Kidney (tissue), 14 donors: Measurements from ENCODE around the gene TEX10. TPM values are rescaled to one million over a fixed set of nuclear protein-coding genes. Genes with fewer than 3 reads are reported as not detected.

Experiments used
- DNase-seq, 5 donors: peaks; one replicate each; pipeline ENCODE4 v3.0.0-alpha.2; 2013 to 2020
- FAIRE-seq: peaks from 2 replicates; lab custom pipeline; 2012; peaks lifted over from hg19 to GRCh38; lab: Jason Lieb, UNC
- H3K27ac ChIP-seq, 2 donors: one replicate each; pipeline ENCODE4 v1.7.0; 2013; ENCODE audit warnings: low read depth in 2 of 2, low read length in 2 of 2, inconsistent platforms in 1 of 2
- H3K27me3 ChIP-seq: one replicate; pipeline ENCODE4 v1.7.1; 2013; ENCODE audit warnings: low read length, inconsistent platforms; ENCODE audit not compliant: control insufficient read depth, insufficient read depth
- H3K36me3 ChIP-seq, 3 donors: one replicate each; pipeline versions ENCODE4 v1.7.0 to v1.7.1; 2013; ENCODE audit warnings: low read length in 3 of 3, control low read depth in 1 of 3, inconsistent platforms in 1 of 3; ENCODE audit not compliant: insufficient read depth in 3 of 3, control insufficient read depth in 2 of 3
- H3K4me1 ChIP-seq, 3 donors: one replicate each; pipeline versions ENCODE4 v1.7.0 to v1.7.1; 2013; ENCODE audit warnings: low read length in 3 of 3, inconsistent platforms in 1 of 3, low read depth in 1 of 3; ENCODE audit not compliant: control insufficient read depth in 2 of 3, insufficient read depth in 2 of 3
- H3K4me3 ChIP-seq, 3 donors: one replicate each; pipeline versions ENCODE4 v1.7.0 to v1.8.1; 2013; ENCODE audit warnings: low read length in 3 of 3, control low read depth in 1 of 3, inconsistent platforms in 1 of 3
- H3K9ac ChIP-seq, 3 donors: one replicate each; pipeline versions ENCODE4 v1.7.0 to v1.7.1; 2013; ENCODE audit warnings: low read length in 3 of 3, control low read depth in 1 of 3, inconsistent platforms in 1 of 3
- H3K9me3 ChIP-seq, 3 donors: one replicate each; pipeline versions ENCODE4 v1.7.0 to v1.7.1; 2013; ENCODE audit warnings: low read length in 3 of 3, control low read depth in 1 of 3, inconsistent platforms in 1 of 3; ENCODE audit not compliant: control insufficient read depth in 2 of 3, insufficient read depth in 1 of 3
- intact Hi-C: fragments of 100-400 bp; cut with DNase I; formaldehyde crosslinking; loops from one replicate; pipeline ENCODE4 v1.11.1; 2022
- polyA plus RNA-seq: library from polyadenylated mRNA; stranded (reverse); fragments of 350-450 nt; fragmentation: Illumina TruSeq; extraction: RNeasy Lipid Tissue Mini Kit (QIAGEN cat#74804); gene quantifications from one replicate; pipeline ENCODE4 v1.2.3, GENCODE V29; 2014; ENCODE audit warnings: low read depth, low replicate concordance; ENCODE audit not compliant: insufficient read depth
- total RNA-seq: library from RNA; stranded (reverse); fragmentation: NEBNext Ultra II Directional; extraction: Animal tissue kit (Norgen Biotek cat#: 25700); gene quantifications from one replicate; pipeline ENCODE4 v1.2.1, GENCODE V29; 2021
- TF ChIP-seq, protein P1 (sequence below): IDR thresholded peaks from 3 replicates; pipeline ENCODE4 v1.5.1; 2012; ENCODE audit warnings: mild to moderate bottlenecking, moderate library complexity, borderline replicate concordance; ENCODE audit not compliant: insufficient read depth; ENCODE audit errors: extremely low read depth
- donor health status: control.
- donor health status: control.
- donor health status: control.
- donor health status: control.
- donor health status: control.
- donor health status: DM: yes; HTN: yes; CAD: no.
- donor health status: Normal renal cell carcinoma (clear cell type).

Gene TEX10
- total and polyA plus RNA-seq, 2 donors from 2014 or later, result 6.8 to 12.1 TPM

DNA sequence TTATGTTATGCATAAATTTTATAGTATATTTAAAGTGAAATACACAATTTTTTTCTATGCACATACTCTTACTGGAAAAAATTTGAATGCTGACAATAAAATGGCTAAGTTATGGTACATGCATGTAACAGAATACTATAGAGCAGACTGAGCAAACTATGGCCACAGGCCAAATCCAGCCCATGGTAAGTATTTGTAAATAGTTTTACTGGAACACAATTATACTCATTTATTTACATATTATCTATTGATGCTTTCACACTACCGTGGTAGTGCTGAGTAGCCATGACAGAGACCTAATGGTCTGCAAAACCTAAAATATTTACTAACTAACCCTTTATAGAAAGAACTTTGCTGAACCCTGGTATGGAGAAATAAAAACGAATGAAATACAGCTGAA lies 45.7 kb downstream of the TEX10 start:
- H3K4me3 ChIP-seq, result no peak overlapping the region

DNA sequence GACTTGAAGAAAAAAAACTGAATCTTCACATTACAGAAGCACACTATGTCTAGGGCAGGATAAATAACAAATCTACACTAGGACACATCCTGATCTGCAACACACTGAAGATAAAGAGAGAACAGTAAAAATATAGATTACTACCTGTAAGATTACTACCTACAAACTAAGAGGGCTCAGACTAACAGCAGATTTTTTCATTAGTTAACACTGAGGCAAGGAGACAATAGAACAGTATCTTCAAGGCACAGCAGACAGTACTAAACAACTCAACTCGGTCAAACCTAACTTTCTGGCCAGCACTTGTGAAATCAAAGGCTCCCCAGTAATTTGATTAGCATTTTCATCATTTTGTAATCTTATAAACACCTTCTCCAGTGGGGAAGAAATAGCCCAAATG lies 46.5 kb downstream of the TEX10 start:
- Histone ChIP-seq H3K4me3 (no peak overlapping the region), H3K27ac (no peak overlapping the region), H3K27me3 (no peaks in the 10 kb centered on the region), H3K9ac (no peak overlapping the region), H3K4me1 (peaks cover 0 to 2% (median 0%) of the 10 kb centered on the region in 3 donors), H3K9me3 (peaks cover 0 to 1% (median 0%) of the 10 kb centered on the region in 3 donors), H3K36me3 (peaks cover 5 to 11% (median 9%) of the 10 kb centered on the region in 3 donors)
- TF ChIP-seq, protein P1, sequence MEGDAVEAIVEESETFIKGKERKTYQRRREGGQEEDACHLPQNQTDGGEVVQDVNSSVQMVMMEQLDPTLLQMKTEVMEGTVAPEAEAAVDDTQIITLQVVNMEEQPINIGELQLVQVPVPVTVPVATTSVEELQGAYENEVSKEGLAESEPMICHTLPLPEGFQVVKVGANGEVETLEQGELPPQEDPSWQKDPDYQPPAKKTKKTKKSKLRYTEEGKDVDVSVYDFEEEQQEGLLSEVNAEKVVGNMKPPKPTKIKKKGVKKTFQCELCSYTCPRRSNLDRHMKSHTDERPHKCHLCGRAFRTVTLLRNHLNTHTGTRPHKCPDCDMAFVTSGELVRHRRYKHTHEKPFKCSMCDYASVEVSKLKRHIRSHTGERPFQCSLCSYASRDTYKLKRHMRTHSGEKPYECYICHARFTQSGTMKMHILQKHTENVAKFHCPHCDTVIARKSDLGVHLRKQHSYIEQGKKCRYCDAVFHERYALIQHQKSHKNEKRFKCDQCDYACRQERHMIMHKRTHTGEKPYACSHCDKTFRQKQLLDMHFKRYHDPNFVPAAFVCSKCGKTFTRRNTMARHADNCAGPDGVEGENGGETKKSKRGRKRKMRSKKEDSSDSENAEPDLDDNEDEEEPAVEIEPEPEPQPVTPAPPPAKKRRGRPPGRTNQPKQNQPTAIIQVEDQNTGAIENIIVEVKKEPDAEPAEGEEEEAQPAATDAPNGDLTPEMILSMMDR, result no peak
- intact Hi-C loops, result no loop called here
- FAIRE-seq, result no peak
- DNase-seq, result no peak

More for the DNA sequence above, 45.7 kb downstream of the TEX10 start:
- Histone ChIP-seq H3K4me1 (peaks cover 0 to 2% (median 0%) of the 10 kb centered on the region in 3 donors), H3K9ac (no peak overlapping the region), H3K9me3 (peaks cover 0 to 1% (median 0%) of the 10 kb centered on the region in 3 donors), H3K27me3 (no peaks in the 10 kb centered on the region), H3K36me3 (peaks cover 1 to 9% (median 5%) of the 10 kb centered on the region in 3 donors), H3K27ac (no peak overlapping the region)
- TF ChIP-seq, protein P1, result no peak
- DNase-seq (no peak), FAIRE-seq (no peak)
- intact Hi-C loops, result no loop called here

DNA sequence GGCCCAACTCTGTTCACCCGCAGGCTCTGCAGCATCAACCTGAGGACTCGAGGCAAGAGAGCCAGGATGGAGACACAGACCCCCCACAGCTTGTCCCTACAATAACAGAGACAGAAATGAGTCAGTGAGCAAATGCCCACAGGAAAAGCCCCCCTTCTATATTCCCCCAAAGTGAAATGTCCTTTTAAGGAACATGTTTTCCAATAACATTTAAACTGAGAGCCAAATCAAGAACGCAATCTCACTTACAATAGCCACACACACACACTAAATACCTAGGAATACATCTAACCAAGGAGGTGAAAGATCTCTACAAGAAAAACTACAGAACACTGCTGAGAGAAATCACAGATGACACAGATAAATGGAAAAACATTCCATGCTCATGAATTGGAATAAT lies 49.0 kb downstream of the TEX10 start:
- no peak overlapping the region for H3K4me3 ChIP-seq
- H3K27me3 ChIP-seq, result no peaks in the 10 kb centered on the region
- FAIRE-seq (no peak), DNase-seq (no peak)
- TF ChIP-seq, protein P1, result no peak
- intact Hi-C loops, result no loop called here
- no peak overlapping the region for H3K27ac ChIP-seq
- no peaks in the 10 kb centered on the region for H3K4me1 ChIP-seq
- peaks cover 0 to 1% (median 0%) of the 10 kb centered on the region in 3 donors for H3K9me3 ChIP-seq
- no peak overlapping the region for H3K9ac ChIP-seq
- peaks cover 10 to 26% (median 11%) of the 10 kb centered on the region in 3 donors for H3K36me3 ChIP-seq

DNA sequence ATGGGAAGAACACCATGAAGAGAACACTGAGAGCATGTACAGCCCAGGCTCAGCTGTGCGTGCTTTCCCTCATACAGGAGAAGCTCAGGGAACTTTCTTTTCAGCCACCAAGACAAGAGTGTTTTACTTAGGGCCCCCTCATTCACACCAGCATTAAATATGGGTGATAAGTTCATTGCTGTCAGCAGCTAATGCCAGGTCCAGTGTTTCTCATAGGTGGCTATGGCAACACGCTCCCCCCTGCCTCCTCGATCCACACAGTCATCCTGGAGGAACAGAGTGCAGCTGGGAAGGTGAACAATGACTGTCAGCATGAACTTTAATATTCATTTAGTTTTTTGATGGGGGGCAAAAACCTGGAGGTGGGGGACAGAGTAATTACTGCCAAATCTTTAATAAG lies 54.4 kb downstream of the TEX10 start:
- H3K27ac ChIP-seq, result no peak overlapping the region
- no peak for FAIRE-seq
- no peaks in the 10 kb centered on the region for H3K9me3 ChIP-seq
- H3K4me3 ChIP-seq, result no peak overlapping the region
- peaks cover 7 to 65% (median 20%) of the 10 kb centered on the region in 3 donors for H3K36me3 ChIP-seq
- TF ChIP-seq, protein P1, result no peak
- intact Hi-C loops, result no loop called here
- DNase-seq, result no peak
- no peaks in the 10 kb centered on the region for H3K27me3 ChIP-seq
- H3K9ac ChIP-seq, result no peak overlapping the region
- no peaks in the 10 kb centered on the region for H3K4me1 ChIP-seq
